GM18520 (cell line): ENCODE data around the gene WDR70.
"Not testable (repeated sequence)": the region's sequence is repeated elsewhere in the genome, so short reads cannot be mapped to it uniquely, and the experiment has no call there.

Source experiments
- ATAC-seq: cut with Tn5 transposase; IDR thresholded peaks from one replicate; pipeline ENCODE4 v1.9.1; 2021; ENCODE audit not compliant: unreplicated experiment

Gene WDR70

DNA sequence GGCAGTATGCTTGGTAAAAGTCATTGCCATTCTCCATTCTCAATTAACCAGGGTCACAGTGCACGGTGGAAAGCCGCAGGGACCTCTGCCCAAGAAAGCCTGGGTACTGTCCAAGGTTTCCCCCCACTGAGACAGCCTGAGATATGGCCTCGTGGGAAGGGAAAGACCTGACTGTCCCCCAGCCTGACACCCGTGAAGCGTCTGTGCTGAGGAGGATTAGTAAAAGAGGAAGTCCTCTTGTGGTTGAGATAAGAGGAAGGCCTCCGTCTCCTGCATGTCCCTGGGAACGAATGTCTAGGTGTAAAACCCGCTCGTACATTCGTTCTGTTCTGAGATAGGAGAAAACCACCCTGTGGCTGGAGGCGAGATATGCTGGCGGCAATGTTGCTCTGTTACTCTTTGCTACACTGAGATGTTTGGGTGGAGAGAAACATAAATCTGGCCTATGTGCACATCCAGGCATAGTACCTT, 293.0 kb downstream of the WDR70 start:
- peak; percentile 89 for ATAC-seq

DNA sequence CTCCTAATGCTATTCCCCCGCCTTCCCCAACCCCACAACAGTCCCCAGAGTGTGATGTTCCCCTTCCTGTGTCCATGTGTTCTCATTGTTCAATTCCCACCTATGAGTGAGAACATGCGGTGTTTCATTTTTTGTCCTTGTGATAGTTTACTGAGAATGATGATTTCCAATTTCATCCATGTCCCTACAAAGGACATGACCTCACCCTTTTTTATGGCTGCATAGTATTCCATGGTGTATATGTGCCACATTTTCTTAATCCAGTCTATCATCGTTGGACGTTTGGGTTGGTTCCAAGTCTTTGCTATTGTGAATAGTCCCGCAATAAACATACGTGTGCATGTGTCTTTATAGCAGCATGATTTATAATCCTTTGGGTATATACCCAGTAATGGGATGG, 295.2 kb downstream of the WDR70 start:
- ATAC-seq = not testable (repeated sequence)

DNA sequence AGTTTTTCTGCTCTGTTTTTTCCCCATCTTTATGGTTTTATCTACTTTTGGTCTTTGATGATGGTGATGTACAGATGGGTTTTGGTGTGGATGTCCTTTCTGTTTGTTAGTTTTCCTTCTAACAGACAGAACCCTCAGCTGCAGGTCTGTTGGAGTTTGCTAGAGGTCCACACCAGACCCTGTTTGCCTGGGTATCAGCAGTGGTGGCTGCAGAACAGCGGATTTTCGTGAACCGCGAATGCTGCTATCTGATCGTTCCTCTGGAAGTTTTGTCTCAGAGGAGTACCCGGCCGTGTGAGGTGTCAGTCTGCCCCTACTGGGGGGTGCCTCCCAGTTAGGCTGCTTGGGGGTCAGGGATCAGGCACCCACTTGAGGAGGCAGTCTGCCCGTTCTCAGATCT, 300.2 kb downstream of the WDR70 start:
- not testable (repeated sequence) for ATAC-seq

DNA sequence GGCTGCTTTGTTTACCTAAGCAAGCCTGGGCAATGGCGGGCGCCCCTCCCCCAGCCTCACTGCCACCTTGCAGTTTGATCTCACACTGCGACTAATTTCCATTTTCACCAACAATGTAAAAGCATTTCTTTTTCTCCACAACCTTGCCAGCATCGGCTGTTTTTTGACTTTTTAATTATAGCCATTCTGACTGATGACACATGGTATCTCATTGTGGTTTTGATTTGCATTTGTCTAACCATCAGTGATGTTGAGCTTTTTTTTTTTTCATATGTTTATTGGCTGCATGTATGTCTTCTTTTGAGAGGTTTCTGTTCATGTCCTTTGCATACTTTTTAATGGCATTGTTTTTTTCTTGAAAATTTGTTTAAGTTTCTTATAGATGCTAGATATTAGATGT, 300.8 kb downstream of the WDR70 start:
- ATAC-seq = not testable (repeated sequence)

DNA sequence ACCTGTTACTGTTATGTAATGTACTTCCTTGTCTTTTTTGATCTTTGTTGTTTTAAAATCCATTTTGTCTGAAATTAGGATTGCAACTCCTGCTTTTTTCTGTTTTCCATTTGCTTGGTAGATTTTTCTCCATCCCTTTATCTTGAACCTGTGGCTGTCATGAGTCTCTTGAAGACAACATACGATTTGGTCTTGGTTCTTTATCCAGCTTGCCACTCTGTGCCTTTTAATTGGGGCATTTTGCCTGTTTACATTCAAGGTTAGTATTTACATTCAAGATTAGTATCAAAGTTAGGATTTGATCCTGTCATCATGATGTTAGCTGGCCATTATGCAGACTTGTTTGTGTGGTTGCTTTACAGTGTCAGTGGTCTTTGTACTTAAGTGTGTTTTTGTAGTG, 304.0 kb downstream of the WDR70 start:
- no peak for ATAC-seq

DNA sequence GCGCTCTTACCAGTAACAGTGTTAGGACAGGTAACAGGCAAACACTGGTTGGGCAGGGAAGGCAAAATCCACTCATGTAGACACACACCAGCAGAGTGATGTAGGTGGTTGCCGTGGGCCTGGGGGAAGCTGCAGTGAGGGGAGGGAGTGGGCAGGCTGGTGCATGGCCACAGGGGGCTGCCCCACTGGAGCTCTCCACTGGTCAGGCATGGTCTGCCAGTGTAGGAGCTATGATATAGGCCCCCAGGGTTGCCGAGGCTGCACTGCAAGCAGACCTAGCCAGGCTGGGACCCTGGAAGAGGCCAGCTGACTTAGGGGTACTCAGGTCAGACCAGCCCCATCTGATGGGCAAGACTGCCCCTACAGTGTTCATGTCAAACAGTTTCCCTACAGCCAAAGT, 306.1 kb downstream of the WDR70 start:
- no peak for ATAC-seq

DNA sequence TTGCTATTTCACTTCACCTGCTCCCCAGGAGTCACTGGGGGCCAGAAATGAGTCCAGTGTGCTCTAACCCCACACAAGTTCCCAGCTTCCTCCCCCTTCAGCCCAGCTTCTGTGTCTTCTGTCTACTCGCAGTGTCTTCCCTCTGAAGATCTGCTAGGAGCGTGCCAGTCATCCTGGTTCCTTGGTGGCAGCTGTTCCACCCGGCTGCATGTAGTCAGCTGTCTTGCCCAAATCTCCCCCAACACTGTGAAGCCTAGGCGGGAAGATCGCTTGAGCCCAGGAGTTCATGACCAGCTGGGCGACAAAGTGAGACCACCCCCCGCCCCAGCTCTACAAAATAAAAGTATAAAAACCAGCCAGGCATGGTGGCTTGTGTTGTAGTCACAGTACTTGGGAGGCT, 306.7 kb downstream of the WDR70 start:
- ATAC-seq = no peak

DNA sequence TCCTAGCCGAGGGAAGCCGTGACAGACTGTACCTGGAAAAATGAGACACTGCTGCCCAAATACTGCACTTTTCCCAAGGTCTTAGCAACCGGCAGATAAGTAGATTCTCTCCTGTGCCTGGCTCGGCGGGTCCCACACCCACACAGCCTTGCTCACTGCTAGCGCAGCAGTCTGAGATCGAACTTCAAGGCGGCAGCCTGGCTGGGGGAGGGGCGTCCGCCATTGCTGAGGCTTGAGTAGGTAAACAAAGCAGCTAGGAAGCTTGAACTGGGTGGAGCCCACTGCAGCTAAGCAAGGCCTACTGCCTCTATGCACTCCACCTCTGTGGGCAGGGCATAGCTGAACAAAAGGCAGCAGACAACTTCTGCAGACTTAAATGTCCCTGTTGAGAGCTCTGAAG, 309.8 kb downstream of the WDR70 start:
- ATAC-seq = not testable (repeated sequence)

DNA sequence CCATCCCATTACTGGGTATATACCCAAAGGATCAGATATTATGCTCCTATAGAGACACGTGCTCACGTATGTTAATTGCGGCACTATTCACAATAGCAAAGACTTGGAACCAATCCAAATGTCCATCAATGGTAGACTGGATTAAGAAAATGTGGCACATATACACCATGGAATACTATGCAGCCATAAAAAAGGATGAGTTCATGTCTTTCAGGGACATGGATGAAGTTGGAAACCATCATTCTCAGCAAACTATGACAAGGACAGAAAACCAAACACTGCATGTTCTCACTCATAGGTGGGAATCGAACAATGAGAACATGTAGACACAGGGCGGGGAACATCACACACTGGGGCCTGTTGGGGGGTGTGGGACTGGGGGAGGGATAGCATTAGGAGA, 315.2 kb downstream of the WDR70 start:
- ATAC-seq = not testable (repeated sequence)

DNA sequence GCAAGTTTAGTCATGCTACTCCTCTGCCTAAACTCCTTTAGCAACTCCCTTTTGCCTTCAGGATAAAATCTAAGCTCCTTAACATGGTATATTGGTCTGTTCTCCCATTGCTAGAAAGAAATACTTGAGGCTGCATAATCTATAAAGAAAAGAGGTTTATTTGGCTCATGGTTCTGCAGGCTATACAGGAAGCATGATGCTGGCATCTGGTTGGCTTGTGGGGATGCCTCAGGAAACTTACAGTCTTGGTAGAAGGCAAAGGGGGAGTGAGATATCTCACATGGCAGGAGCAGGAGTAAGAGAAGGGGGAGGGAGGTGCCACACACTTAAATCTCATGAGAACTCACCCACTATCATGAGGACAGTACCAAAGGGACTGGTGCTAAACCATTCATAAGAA, 315.7 kb downstream of the WDR70 start:
- no peak for ATAC-seq

DNA sequence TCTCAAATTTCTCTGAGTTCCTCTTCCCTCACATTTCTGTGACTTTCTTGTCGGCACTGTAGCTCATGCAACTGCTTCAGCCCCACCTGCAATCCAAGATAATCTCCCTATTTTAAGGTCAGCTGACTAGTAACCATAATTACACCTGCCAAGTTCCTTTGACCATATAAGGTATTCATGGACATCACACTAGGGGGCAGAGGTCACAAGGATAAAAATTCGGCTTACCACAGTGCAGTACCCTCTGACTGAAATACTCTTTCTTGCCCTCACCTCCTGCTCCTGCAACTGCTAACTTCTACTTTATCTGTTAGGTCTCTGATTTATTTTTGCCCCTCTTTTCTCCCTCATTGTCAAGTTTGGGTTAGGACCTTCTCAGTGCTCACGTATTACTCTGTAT, 316.5 kb downstream of the WDR70 start:
- ATAC-seq = no peak

DNA sequence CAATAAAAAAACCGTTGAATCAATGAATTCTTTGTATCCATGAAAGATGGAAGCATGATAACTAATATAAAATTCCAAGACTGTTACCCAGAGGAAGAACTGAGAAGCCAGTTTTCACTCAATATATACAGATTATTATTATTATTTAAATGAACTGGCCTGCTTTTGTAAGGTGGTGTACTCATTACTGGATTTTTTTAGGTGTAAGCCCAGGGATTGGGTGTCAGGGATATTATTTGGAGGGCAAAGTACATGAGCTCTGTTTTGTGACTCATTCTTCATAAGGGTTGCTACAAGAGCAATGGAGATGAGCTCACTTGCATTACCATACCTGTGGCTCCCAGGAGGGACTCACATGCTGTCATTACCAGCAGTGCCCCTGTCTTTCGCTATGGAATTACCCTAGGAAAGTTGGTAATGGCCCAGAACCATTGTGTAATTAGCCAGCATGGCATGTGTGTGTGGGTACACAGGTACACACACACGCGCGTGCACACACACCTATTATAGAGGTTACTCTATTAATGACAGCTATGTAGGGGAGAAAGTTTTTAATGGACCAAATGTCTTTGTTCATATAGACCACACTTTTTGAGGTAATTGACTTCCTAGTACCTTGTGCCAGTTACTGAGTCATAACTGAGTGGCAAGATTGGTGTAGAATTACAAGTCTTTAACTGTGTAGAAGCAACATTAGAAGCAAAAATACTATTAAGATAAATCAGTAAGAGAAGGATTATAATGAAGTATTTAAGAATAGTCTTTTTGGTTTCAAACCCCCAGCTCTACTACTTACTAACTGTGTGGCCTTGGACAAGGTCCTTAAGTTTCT, 317.3 kb downstream of the WDR70 start:
- ATAC-seq = peak; percentile 45

DNA sequence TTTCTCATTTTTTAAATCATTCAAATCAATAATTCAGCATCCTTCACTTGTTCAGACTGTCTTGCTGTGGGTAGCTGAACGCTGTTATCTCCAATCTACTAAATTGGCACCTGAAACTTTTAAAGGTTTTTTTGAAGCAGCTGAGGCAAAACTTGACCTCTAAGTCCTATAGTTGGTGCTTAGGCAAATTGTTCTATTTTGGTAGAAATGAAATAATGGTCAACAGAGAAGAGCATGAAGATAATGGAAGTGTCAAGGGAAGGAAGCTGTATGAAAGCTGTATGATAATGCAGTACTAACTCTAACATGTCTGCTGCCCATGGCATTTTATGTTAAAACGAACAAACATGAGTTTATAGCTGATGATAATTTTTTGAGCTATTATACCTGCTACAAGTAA, 322.8 kb downstream of the WDR70 start:
- ATAC-seq = no peak

DNA sequence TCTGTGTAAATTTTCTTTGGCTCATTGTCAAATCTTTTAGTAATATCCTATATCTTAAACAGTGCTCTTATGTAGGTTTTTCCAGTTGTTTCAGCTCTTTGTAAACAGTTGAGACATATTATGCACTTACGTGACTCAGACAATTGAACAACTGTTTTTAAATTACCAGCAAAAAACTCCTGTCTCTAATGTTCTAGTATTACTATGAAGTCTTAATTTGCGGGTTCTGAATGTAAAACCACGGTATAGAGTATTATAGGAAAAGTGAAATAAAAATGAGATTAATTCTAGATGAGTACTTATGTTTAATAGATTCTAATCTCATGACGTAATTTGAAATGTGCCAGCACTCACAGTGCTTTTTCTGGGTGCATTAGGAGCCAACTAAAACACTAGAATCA, 324.7 kb downstream of the WDR70 start:
- ATAC-seq = no peak

DNA sequence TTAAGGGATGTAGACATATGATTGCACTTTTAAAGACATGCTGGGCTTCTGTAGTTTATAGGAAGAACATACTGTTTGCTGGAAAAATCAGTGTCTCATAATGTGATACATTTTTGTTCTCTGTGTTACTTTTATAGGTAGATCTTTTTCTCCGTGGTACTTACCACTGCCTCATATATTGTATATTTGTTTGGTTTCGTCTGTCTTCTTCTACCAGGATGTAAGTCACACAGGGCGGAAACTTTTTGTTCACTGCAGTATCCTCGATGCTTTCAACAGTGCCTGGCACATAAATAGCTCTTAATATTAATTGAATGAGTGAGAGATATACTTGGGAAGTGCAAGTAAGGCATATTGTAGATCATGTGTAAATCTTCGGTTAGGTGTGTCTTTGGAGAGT, 325.3 kb downstream of the WDR70 start:
- no peak for ATAC-seq

DNA sequence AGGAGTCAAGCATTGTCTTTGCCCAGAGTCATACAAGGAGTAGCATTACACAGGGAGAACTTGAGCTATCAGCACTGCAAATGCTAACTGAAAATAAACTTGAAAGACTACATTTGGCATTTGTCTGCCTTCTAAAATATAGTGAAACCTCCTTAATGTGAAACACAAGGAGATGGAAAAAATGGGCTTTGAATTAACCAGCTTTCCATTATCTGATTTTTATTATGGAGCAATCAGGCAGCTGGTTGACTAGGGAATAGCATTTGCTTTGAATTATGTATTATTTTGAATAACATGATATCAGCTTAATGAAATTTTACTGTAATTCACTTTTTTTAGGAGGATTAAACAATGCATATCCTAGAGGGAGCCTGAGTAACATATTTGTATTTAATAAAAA, 329.9 kb downstream of the WDR70 start:
- ATAC-seq = no peak

DNA sequence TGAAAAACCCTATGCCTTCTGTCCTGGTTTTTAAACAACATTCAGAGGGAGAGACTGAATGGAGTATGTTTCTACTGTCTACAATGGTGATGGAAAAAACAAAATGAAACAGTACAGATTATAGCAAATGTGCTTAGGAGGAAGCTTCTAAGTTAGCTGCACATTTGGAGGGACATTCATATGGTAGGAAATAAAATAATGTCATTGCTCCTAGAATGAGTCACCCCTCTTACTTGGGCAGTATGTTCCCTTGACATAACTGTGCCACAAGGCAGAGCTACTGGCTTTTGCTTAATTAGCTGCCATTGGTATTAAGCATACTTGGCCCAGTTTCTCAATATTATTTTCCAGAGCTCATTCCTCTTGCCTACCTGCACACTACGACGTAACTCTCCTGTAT, 331.8 kb downstream of the WDR70 start:
- ATAC-seq = no peak

DNA sequence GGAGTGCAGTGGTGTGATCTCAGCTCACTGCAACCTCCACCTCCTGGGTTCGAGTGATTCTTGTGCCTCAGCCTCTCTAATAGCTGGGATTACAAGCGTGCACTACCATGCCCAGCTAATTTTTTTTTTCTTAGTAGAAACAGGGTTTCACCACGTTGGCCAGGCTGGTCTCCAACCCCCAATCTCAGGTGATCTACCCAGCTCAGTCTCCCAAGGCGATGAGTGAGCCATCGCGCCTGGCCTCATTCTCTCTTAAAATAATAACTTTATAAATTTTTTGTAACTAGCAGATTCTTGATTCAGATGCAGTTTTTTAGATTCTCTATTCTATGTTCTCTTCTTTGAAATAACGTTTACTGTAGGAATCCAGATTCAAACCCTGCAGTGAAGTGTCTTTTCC, 333.6 kb downstream of the WDR70 start:
- ATAC-seq = no peak

DNA sequence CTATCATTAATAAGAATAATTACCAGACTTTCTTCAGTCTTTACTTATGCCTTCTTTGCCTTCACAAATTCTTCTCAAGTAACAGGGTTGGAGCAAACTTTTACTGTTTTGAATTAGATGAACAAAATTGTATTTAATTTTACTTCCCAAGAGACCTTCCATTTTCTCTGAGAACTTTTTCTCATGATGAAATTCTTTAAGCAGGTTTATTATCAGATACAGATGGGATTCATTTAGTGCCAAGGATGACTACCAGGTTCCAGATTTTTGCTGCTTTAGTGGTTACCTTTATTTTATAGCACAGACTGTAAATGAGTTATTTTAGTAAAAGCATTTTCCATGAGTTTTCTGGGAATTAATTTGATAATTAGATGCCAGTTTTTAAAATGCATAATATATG, 335.6 kb downstream of the WDR70 start:
- ATAC-seq = no peak

DNA sequence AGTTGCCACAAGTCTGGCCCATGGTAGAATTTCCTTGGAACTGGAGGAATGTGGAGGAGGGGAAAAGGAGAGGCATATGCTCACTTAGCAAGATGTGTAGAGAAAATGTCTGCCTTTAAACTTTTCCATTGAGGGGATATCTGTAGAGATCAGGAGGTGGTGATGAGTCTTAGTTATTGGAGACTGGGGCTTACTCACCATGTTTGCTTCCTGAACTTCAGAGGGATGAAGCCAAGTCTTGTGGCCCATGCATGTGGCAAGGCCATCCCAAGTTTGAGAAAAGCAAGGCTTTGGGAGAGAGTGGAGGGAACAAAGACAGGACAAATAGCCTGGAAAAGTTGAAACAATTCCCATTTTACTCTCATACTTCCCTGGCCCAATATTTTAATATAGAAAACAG, 336.2 kb downstream of the WDR70 start:
- no peak for ATAC-seq

DNA sequence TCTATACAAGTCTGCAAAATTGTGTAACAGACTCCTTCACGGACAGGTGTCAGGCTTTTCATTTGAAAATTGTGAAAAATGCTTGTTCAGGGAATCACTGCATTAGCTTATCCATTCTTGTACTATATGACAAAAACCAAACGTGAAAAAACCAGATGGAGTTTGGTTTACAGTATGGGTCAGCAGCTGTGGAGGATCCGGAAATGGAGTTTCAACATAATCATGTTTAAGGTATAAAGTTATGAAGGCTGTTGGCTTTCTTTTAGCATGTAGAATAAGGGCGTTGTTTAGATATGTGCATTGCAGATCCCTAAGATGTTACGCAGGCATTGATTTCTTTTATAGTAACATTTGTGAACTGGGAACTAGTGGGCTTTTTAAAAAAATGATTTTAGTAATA, 336.9 kb downstream of the WDR70 start:
- ATAC-seq = no peak

DNA sequence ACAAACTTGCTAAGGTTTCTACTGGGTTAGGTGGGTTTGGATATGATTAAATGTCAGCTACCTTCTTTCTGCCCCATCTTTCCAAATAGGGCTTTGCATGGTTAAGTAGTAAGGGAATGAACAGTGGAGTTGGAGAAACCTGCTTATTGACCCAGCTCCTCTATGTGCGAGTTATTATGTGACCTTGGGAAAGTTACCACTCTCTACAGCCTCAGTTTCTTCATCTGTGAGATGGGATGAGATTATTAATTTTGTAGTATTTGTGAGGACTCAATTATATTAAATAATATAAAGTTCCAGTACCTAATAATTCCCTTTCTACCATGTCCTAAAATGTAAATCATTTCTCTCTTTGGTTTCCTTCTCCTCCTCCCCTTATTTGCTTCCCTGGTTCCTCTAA, 337.3 kb downstream of the WDR70 start:
- ATAC-seq = no peak

DNA sequence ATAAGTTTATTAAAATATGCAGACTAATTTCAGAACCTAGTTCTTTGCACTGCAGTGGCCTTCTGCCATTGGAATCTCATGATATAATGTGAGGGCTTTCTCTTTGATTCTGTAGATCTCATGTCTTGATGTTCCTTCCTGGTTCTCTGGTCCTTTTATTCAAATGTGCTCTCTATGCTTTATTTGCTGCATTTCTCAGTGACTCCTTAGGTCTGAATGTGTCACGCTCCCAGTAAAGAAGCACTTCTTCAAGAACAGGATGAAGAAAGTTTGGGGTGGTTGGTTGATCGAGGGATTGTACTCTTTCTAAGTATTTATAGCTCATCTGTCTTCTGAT, 338.1 kb downstream of the WDR70 start:
- no peak for ATAC-seq
